Tibial artery (tissue), 4 donors: ENCODE results near the gene DARS1.
"Not testable (repeated sequence)": the region's sequence is repeated elsewhere in the genome, so short reads cannot be mapped to it uniquely, and the experiment has no call there.

Experiments used
- DNase-seq, 2 donors: peaks; one replicate each; pipeline ENCODE4 v3.0.0-alpha.2; 2019
- H3K27ac ChIP-seq, 2 donors: fragments of 200-600 bp; sonication (generic) in 1 of 2; 1 replicate in 1 of 2; 2 replicates in 1 of 2; pipeline ENCODE4 v1.5.1; 2018 to 2019; ENCODE audit warnings: mild to moderate bottlenecking in 1 of 2
- H3K27me3 ChIP-seq, 2 donors: fragments of 200-600 bp; sonication (generic) in 1 of 2; one replicate each; pipeline versions ENCODE4 v1.5.1 to v1.6.0; 2016 to 2019
- H3K36me3 ChIP-seq, 3 donors: fragments of 200-600 bp; sonication (generic) in 2 of 3; one replicate each; pipeline ENCODE4 v1.5.1; 2016 to 2019; ENCODE audit warnings: mild to moderate bottlenecking in 2 of 3
- H3K4me1 ChIP-seq, 4 donors: fragments of 200-600 bp; sonication (generic) in 2 of 4; 1 replicate in 3 of 4; 2 replicates in 1 of 4; pipeline ENCODE4 v1.5.1; 2016 to 2019
- H3K4me3 ChIP-seq, 2 donors: fragments of 200-600 bp; sonication (generic) in 1 of 2; 1 replicate in 1 of 2; 2 replicates in 1 of 2; pipeline ENCODE4 v1.5.1; 2018 to 2019; ENCODE audit warnings: mild to moderate bottlenecking in 2 of 2
- H3K9me3 ChIP-seq, 3 donors: fragments of 200-600 bp; sonication (generic) in 1 of 3; one replicate each; pipeline ENCODE4 v1.5.1; 2016 to 2019
- CTCF ChIP-seq, 2 experiments: fragments of 200-600 bp in 1 of 2; fragments of 450-650 bp in 1 of 2; IDR thresholded peaks; one replicate each; pipeline ENCODE4 v1.5.1; 2017 to 2019; ENCODE audit warnings: antibody characterized with exemption in 2 of 2, mild to moderate bottlenecking in 1 of 2, moderate library complexity in 1 of 2
- intact Hi-C: fragments of 100-400 bp; cut with DNase I; formaldehyde crosslinking; loops from one replicate; pipeline ENCODE4 v1.15.0; 2023; ENCODE audit warnings: low total_unique reads

DARS1 gene

GRCh38 chr2:135960656-135961551 lies 24.5 kb downstream of the DARS1 start:
- H3K27ac ChIP-seq = no peak overlapping the region

GRCh38 chr2:135960150-135960549 lies 25.3 kb downstream of the DARS1 start:
- intact Hi-C loops = no loop called here
- Histone ChIP-seq H3K27ac (no peak overlapping the region), H3K27me3 (no peaks in the 10 kb centered on the region), H3K4me1 (no peaks in the 10 kb centered on the region), H3K36me3 (peaks cover 0 to 6% (median 0%) of the 10 kb centered on the region in 3 donors), H3K4me3 (no peak overlapping the region), H3K9me3 (no peaks in the 10 kb centered on the region)
- TF ChIP-seq CTCF (IDR thresholded peaks at IDR 0.05) = no peak
- no peak for DNase-seq

More at GRCh38 chr2:135960656-135961551, 24.5 kb downstream of the DARS1 start:
- intact Hi-C loops = no loop called here
- no peak for DNase-seq
- Histone ChIP-seq H3K4me3 (no peak overlapping the region), H3K36me3 (peaks cover 0 to 6% (median 0%) of the 10 kb centered on the region in 3 donors), H3K4me1 (no peaks in the 10 kb centered on the region), H3K9me3 (no peaks in the 10 kb centered on the region), H3K27me3 (no peaks in the 10 kb centered on the region)
- TF ChIP-seq CTCF (IDR thresholded peaks at IDR 0.05) = no peak

- H3K27ac ChIP-seq, H3K4me1 ChIP-seq, H3K36me3 ChIP-seq, H3K9me3 ChIP-seq, intact Hi-C loops, H3K4me3 ChIP-seq, DNase-seq, H3K27me3 ChIP-seq: not testable (repeated sequence)
Observed at GRCh38 chr2:135958927-135959326, 26.5 kb downstream of the DARS1 start.

GRCh38 chr2:135954020-135954601 lies 31.3 kb downstream of the DARS1 start:
- H3K9me3 ChIP-seq = no peaks in the 10 kb centered on the region
- peaks cover 0 to 10% (median 0%) of the 10 kb centered on the region in 3 donors for H3K36me3 ChIP-seq
- H3K27ac ChIP-seq = no peak overlapping the region
- no peak for DNase-seq
- no peak for TF ChIP-seq CTCF (IDR thresholded peaks at IDR 0.05)
- H3K4me1 ChIP-seq = peaks cover 0 to 13% (median 1%) of the 10 kb centered on the region in 4 donors
- H3K27me3 ChIP-seq = no peaks in the 10 kb centered on the region
- no peak overlapping the region for H3K4me3 ChIP-seq
- intact Hi-C loops = no loop called here

GRCh38 chr2:135952891-135953290 lies 32.5 kb downstream of the DARS1 start:
- Histone ChIP-seq H3K27me3 (no peaks in the 10 kb centered on the region), H3K4me3 (no peak overlapping the region), H3K4me1 (peaks cover 0 to 22% (median 1%) of the 10 kb centered on the region in 4 donors), H3K9me3 (no peaks in the 10 kb centered on the region), H3K36me3 (peaks cover 0 to 10% (median 0%) of the 10 kb centered on the region in 3 donors), H3K27ac (no peak overlapping the region)
- TF ChIP-seq CTCF (IDR thresholded peaks at IDR 0.05) = no peak
- intact Hi-C loops = no loop called here
- no peak for DNase-seq

GRCh38 chr2:135951041-135951583 lies 34.3 kb downstream of the DARS1 start:
- Histone ChIP-seq H3K9me3 (no peaks in the 10 kb centered on the region), H3K27me3 (no peaks in the 10 kb centered on the region), H3K27ac (no peak overlapping the region), H3K4me1 (peaks cover 0 to 22% (median 1%) of the 10 kb centered on the region in 4 donors), H3K36me3 (peaks cover 0 to 10% (median 0%) of the 10 kb centered on the region in 3 donors), H3K4me3 (no peak overlapping the region)
- TF ChIP-seq CTCF (IDR thresholded peaks at IDR 0.05) = no peak
- no peak for DNase-seq
- intact Hi-C loops = no loop called here
